Kasumi-1 (cell line): ENCODE measurements around the gene SH2D3C.

ENCODE experiments used
- DNase-seq, 2 experiments: peaks; one replicate each; lab custom pipeline; 2025; lab: John Stamatoyannopoulos, UW

SH2D3C gene

DNA sequence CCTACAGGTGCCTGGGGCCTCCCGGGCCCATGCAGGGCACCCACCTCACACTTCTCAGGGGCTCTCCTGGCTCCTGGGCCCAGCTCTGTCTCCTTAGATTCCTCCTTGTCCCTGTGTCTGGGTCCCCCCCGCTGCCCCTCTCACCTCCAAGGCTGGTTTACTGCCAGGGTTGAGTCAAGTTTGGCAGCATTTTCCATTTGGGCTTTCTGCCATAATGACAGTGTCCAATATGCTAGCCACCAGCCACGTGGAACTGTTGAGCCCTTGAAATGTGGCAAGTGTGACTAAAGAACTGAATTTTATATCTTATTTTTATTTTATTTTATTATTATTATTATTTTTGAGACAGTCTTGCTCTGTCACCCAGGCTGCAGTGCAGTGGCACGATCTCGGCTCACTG is 60.7 kb downstream of the SH2D3C start:
- no peak for DNase-seq

DNA sequence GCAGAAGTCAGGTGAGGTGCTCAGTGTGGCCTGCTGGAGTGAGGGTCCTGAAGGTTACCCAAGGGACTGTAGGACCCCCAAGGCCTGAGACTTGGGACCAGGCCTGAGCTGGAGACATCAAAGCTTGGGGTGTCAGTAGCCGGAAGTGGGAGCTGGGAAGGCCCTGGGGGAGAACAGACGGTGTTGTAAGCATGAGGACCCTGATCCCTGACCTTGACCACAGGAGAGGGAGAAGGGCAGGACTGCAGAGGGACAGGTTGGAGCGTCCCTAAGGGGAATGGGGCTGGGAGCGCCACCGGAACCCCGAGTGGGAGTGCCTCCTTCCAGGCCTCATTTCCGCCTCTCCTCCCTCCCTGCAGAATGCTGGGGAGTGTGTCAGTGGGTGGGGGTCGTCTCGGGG is 62.1 kb downstream of the SH2D3C start:
- no peak for DNase-seq

DNA sequence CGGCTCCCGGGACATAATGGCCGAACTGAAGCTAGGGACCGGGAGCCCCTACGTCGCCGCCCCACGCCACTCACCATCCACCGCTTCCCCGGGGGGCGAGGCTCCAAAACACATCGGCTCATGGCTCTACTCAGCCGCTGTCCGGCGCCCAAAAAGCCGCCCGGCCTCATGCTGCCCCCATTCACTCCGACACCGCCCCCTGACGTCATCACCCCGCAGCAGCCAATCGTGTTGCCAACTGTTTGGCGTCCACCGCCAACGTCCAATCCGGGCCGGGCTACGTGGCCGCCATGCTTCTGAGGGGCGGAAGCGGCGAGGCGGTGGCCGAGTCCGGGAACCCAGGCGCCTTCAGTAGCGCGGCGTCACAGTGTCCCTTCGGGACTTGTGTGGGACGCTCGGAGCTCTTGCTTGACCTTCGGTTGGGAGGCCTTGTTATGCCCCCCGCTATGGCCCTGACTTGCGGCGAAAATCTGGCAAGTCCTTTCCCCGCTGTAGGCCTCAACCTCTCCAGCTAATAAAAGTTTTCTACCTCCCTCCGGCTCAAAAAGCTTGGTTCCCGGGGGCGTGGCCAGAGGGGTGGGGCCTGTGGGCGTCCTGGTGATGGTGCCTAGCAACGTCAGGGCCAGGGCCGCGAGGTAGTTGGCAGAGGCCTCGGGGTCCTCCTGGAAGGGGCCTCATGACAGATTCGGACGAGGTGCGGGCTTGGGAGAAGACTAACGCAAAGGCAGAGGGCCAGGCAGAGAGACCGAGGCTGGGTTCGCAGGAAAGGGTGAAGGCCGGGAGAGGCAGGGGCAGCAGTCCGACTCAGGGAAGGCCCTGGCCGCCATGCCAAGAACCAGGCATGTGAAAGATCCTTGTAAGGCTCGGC is 62.8 kb downstream of the SH2D3C start, which contains the start of the genes PTRH1 and TTC16:
Gene PTRH1 (minus strand): TSS at position 194 of the 868 bp plus-strand sequence. CDS start 24 bp downstream, at position 170.
Gene TTC16 (plus strand): TSS at position 610 of the 868 bp plus-strand sequence. CDS start 67 bp downstream, at position 677.
- peak; percentile 90 to 92 for DNase-seq

DNA sequence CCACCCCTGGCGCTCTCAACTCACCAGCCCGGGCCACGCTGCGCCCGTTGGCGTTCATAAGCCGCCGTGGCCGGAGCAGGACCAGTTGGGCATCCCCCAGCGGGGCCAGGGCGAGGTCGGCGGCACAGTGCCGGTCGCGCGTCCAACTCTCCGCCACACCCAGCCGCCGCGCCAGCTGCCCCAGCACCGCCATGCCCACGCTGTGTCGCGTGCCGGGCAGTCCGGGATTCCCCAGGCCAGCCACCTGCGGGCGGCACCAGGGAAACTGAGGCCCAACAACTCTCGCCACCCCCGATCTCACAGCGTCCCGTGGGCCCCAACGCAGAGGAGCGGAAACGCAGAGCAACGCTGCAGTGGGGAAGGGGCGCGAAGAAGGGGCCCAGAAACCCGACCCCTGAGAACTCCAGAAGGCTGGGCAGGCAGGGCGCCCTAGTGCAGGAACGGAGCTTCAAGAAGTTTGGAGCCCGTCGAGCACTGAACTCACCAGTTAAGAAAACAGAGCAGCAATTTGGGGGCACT is 63.5 kb downstream of the SH2D3C start:
- DNase-seq = peak; percentile 50 to 51

DNA sequence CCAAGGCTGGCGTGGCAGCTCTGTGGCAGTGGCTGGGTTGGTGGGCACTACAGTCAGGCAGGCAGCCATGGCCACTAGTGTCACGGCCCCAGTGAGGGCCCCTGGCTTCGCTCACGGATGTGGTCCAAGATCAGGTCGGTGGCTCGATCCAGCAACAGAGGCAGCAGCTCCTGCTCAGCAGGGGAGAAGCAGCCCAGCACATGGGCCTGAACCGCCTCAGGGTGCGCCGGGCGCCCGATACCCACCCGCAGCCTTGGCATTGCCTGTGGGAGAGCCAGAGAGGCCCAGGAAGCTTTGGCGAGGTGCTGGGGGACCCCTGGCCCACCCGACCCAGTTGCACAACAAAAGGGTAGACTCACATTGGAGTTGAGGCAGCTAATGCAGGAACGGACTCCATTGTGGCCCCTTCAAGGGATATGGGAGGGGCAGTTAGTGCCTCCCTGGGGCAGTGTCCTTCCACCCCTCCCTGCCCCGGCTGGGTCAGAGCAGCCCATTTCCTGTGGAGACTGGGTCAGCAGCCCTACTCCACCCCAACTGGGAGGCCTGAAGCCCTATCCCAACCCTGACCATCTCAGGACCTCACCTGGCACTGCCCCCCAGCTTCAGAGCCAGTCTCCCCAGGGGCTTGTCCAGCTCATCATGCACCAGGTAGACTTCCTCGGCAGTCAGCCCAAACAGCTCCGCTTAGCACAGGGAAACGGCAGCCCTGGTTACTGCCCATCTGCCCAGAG is 64.3 kb downstream of the SH2D3C start:
- no peak for DNase-seq

DNA sequence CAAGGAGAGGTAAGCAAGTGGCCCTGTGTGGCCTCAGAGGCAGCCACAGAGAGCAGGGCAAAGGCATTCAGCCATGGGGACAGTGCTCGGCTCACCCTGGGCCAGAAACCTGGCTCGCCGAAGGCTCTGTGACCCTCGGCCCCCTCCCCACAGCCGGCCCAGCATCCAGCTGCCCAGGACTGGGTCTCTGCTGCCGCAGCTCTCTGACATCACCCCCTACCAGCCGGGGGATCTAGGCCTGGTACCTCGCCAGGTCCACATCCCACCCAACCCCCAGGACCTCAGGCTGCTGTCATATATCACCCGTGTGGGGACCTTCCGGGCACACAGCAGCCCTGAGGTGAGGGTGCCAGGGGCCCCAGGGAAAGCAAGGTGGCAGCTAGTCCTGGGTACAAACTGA is 65.6 kb downstream of the SH2D3C start:
- no peak for DNase-seq

DNA sequence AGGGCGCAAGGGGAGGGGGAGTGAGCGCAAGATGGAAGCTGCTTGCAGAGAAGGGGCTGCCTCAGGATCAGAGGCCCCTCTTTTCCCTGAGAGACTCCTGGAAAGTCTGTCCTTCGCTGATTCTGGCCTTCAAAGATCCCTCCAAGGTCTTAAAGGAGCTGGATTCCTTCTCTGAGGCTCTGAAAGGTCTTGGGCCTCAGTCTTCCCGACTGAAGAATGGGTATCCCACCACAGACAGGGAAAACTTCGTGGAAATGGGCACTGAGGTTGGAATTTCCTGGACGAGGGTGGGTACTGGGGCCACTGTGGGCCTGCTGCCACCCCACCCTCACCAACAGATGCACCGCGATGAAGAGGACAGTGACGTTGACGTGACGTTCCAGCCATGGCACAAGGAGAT is 66.1 kb downstream of the SH2D3C start:
- no peak for DNase-seq

DNA sequence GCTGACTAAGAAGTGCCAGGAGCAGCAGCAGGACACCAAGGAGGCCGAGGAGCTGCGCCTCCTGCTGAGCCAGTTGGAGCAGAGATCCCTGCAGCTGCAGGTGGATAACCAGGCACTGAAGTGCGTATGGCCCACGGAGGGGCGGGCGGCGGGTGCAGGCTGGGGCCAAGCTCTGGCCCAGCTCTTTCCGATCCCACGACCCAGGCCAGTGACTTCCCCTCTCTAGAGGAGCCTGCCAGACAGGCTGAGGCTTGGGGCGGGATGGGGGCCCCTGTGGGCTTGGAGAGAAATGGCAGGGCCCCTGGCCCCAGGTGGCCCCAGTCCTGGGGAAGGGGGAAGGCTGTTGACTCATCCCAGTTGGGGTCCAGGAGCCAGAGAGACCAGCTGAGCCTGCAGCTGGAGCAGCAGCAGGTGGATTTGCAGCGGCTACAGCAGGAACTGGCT is 66.6 kb downstream of the SH2D3C start:
- DNase-seq = peak; percentile 13 to 22

DNA sequence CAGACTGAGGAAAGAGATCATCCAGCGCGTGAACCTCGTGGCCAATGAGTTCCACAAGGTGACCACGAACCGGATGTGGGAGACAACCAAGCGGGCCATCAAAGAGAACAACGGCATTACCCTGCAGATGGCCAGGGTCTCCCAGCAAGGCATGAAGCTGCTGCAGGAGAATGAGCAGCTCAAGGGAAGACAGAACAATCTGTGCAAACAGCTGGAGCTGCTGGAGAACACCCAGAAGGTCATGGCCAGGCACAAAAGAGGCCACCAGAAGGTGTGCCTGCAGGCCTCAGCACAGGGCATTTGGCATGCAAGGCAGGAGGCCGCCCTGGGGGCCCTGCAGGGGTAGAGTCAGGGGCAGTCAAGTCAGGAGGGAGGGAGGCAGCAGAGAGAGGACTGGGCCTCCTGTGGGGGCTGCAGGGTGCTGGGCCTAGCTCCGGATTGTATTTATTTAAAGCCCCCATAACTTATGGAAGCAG is 67.2 kb downstream of the SH2D3C start:
- DNase-seq = no peak

DNA sequence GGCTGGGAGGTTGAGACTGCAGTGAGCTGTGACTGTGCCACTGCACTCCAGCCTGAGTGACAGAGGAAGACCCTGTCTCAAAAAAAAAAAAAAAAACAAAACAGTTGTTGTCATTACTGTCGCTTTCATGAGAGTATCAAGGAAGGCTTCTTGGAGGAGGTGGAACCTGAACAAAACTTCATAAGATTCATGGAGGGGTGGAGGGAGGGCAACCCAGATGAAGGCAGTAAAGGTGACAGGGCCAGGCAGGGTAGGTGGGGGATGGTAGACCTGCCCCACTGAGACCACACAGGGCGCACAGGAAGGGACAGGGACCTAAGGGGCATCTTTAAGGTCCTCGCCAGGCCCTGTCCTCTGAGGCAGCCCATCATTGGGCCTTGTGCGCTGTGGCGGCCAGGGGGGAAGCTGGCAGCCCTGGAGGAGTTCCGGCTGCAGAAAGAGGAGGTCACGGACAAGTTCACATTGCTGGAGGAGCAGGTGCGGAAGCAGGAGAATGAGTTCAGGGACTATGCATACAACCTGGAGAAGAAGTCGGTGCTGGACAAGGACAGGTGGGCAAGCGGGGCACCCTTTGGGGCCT is 68.2 kb downstream of the SH2D3C start:
- DNase-seq = no peak

DNA sequence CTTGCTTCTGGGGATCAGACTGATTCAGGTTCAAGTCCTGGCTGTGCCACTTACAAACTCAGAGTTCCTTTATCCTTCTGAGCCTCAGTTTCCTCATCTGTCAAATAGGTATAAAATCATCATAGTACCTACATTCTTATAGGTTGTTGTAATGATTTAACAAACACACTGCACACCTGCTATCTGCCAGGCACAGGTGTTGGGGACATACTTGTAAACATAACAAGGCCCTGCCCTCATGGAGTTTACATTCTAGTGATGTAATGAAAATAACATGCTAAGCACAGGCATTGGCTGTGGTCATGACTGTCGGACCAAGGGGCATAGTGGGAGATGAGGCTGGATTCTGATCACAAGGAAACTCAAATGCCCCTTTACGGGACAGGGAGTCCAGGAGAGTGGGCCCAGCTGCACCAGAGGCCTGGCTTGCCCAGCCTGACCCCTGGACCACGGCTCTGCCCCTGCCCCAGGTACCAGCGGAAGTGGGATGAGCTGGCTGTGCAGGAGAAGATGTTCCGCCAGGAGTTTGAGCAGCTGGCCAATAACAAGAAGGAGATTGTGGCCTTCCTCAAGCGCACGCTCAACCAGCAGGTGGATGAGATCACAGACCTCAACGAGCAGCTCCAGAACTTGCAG is 69.4 kb downstream of the SH2D3C start:
- no peak for DNase-seq

DNA sequence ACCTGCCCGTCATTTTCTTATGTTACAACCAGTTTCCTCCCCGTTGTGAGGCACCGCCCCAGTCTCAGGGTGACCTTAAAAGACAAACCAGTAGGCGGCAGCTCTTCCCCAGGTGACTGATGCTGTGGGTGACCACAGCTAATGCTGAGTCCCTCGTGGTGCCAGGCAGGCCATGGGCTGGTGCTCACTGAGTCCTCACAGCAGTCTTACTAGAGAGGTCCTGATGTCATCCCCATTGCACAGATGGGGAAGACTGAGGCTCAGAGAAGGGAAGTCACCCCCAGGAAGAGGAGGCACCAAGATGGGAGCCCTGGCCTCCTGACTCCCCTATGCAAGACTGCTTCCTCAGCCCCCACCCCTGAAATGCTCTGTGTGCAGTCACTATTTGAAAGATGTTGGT is 70.7 kb downstream of the SH2D3C start:
- DNase-seq = no peak

DNA sequence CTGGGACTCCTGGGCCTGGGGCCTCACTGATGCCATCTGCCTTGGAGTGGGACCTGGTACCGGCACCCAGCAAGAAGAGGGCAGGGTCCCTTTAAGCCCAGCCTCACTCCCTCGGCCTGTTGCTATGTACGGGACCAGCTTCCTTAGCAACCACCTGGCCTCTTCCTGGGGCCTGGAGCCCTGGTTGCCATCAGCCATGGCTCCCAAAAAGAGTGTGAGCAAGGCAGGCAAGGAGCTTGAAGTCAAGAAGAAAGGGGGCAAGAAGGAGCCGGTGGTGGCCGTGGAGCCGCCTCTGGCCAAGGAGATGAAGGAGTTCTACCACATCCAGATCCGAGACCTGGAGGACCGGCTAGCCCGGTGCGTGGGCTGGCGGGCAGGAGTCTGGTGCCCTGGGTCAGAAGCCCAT is 71.6 kb downstream of the SH2D3C start, which contains the start of gene CFAP157:
Gene CFAP157 (plus strand): TSS at position 153 of the 406 bp plus-strand sequence. CDS start 44 bp downstream, at position 197.
- DNase-seq = peak in 1 of 2 experiments; percentile 4

DNA sequence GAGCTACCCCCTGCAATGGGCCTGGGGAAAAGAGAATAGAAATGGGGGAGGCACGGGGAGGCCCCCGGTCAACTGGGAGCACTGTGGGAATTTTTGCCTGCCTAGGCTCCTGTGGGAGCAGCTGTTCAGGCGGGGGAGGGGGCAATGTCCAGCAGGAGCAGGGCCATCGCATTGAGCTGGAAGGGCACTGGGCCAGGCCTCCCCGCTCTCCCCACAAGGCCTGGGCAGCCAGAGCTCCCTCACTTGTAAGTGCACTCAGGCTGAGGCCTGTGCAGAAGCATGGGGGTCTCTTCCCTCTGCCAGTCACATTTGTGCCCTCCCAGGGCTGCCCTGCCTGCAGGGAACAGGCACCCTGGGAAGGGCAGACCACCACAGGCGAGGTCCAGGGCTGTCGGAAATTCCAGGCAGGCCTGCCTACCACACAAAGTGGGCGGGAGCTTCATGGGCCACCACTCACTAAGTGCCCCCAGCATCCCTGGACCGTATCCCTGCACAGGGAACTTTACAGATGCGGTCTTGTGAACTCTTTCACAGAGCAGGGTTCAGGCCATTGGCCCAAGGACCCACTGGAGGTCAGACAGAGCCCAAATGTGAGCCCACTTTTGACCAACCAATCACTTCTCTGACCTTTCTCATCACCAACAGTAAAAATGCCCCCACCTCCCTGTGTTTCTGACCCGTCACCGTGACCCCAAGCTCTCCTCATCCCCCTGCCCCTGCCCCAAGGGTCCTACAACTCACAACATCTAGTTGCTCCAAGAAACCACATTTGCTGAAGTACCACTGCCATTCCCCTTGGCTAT is 72.7 kb downstream of the SH2D3C start:
- no peak for DNase-seq

DNA sequence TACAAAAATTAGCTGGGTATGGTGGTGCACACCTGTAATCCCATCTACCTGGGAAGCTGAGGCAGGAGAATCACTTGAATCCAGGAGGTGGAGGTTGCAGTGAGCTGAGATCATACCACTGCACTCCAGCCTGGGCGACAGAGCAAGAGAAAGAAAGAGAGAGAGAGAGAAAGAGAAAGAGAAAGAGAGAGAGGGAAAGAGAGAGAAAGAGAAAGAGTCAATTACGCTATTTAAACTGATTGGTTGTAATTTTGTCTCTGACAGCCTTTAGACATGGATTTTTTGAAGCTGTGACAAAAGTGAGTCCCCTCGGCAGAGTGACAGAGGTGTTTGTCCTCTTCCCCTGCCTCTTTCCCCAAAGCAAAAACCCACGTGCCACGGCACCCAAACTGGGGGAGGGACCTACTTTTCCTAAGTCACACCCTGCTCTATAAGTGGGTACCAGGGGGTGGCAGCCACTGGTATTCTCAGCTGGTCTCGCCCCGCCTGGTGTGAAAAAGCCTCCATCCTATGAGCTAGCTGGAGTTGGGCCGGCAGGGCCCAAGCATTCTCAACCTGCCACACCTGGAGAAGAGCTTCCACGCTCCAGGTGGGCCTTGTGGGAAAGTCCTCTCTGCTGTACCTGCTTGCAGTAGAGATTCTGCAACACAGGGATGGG is 75.0 kb downstream of the SH2D3C start:
- DNase-seq = no peak

DNA sequence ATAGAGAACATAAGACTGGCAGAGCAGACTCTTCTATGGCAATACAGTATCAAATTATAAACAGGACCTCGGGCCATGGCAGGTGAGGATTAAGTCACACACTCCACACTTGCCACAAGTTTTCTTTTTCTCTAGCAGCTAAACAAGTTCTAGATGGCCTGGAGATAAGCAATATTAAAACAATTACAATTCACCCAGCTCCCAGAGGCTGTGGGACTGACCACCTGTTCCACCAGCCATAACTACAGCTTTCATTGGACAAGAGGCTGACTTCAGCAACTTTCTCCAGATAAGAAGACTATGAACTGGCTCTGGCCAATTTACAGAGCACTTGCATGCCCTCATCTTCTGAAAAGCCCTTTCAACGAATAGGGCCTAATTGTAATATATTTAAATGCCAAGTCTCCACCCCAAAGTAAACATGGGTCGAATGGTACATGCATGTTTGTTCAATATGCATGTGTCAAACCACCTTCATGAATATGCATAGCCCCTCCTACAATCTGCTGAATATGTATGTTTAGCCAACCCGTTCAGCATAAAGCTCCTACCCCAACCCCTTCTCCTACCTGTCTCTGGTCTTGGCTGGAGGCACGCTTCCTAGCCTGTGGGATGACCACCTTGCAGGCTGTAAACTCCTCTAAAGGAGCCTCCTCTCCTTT is 77.7 kb downstream of the SH2D3C start:
- DNase-seq = no peak

DNA sequence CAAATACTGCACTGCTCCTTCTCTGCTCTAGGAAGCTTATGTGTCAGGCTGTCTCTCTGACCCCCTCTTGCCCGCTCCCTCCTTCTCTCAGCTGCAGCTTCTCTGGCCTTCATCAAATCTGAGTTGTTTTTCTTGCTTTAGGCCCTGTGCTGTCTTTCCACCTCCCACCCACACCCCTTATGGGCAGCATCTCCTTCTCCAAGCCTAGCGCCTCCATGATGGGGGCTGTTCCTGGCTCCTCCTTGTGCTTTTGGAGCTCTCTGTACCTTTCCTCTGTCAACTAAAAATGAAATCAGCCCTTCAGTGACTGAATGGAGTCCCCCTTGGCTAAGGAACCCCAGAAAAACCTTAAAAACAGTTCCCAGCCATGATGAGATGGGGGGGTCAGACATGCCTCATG is 78.3 kb downstream of the SH2D3C start:
- no peak for DNase-seq

DNA sequence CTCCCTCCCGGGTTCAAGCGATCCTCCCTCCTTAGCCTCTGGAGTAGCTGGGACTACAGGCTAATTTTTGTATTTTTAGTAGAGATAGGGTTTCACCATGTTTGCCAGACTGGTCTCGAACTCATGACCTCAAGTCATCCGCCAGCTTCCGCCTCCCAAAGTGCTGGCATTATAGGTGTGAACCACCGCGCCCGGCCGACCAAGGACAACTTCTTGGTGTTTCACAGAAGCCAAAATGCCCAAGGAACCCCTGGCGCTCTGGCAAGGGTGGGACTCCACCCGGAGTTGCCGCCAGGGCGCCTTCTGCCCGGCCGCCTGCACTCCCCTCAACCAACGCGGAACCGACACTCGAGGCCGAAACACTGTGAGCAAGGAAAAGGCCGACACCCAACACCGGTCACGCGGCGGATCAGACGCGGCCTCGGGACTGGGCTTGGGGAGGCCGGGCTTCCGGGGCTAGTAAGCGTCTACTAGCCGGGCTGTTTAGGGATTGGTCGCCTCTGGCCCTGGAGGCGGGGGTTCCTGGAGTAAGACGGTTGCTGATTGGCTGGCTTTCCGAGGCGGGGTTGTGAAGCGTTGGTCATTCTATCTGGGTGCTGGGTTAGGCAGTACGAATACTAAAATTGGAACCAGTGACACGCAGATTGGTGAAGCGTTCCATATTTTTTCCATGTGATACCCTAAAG is 79.3 kb downstream of the SH2D3C start:
- DNase-seq = no peak

DNA sequence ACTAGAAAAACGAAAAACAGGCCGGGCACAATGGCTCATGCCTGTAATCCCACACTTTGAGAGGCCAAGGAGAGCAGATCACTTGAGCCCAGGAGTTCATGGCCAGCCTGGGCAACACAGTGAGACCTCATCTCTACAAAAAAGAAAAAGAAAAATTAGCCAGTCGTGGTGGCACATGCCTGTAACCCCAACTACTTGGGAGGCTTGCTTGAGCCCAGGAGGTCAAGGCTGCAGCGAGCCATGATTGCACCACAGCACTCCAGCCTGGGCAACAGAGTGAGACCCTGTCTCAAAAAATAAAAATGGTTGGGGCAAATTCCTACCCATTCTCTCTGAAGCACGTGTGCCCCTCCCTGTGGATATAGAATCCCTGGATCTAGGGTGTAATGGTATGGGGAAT is 80.1 kb downstream of the SH2D3C start:
- DNase-seq = no peak
